ENCODE measurements around the gene RGS19.

Gene RGS19

DNA sequence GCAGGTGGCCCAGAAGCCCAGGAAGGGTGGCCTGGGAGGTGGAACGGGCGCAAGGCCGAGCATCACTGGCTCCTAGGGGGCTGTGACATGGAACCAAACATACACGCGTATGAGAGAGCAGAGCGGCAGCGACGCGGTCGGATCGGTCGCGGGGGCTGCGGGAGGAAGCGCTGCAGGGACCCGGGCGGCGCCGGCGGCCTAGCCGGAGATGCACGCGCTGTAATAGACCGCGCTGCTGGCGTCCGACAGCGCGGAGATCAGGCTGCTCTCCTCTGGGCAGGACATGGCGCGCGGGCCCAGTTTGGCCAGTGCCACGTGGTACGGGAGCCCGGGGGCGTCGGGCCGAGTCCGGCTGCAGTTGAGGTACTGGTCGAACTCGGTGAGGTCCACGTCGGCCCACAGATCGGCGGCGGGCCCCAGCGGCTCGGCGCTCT is 31.3 kb downstream of the RGS19 start:
- no peak for DNase-seq

DNA sequence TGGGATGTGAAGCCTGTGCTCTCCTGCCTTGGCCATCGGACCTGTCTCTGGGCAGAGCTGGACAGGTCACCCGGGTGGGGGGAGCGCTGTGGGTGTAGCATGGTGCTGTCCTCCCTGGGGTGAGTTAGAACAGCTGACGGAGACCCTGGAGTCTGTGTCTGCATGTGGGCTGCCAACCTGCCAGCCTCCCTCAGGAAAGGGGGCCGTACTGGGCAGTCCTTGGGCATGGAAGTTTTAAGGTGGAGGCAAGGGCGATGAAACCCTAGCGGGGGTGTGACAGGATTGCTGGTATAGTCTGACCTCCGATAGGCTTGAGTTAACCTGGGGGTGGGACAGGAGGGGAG is 32.3 kb downstream of the RGS19 start:
- no peak for DNase-seq

DNA sequence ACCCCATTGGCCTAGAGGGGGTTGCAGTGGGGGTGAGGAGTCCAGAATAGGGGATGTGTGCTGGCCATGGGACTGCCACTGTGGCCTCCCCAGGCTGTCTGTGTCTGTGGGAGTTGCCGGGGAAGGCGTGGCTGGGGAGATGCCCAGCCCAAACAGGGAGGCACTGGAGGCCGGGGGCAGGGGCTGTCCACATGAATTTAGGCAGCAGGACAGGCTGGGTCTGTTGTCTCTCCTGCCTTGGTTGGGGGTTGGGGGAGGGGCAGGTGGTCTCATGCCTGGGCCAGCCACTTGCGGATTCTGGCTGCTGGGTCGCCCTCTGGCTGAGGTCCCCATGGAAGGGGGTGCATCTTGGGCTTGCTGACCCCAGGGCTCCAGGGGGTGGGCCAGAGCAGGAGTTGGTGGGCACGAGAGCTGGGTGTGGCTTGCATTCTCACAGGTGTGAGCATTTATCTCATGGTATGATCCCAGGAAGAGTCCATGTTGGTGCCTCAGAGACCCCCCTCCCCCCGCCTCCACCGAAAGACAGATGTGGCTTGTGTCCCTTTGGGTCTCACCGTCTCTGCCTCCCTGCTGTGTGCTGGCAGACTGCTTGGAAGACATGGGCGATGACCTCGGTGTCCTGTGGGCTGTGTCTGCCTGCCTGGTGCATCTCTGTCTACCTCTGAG is 33.8 kb downstream of the RGS19 start:
- no peak for DNase-seq

DNA sequence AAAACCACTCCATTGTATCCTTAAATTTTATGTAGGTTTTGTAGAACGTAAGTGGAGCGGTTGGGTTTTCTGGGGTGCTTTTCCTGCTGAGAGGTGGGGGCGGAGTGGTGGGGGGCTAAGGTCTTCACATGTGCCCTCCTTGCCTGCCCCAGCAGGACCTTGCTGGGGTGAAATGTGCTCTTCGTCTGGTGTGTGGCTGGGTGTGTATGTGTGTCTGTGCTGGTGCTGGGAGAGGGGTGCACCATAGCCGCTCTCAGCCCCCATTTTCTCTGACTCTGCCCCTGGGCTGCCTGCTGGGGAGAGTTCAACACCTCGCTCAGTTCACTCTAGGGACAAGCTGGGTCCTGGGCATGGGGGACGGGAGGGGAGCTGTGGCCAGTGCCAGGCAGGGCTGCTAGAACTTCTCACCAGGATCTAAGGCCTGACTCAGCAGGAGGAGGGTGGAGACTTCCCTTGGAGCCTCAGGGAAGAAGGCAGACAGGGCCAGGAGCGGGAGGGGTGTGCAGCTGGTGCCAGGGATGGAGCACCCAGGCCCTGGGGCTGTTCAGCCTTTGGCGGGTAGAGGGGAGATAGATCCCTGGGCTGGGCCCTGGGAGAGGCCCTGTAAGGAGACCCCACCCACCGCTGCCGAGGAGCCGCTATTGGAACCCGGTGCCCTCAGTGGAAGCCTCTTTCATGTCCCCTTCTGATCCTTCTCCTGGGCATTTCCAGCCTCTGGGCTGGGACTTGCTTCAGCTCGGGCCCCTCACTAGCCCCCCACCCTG is 34.7 kb downstream of the RGS19 start:
- DNase-seq, result peak; percentile 57

DNA sequence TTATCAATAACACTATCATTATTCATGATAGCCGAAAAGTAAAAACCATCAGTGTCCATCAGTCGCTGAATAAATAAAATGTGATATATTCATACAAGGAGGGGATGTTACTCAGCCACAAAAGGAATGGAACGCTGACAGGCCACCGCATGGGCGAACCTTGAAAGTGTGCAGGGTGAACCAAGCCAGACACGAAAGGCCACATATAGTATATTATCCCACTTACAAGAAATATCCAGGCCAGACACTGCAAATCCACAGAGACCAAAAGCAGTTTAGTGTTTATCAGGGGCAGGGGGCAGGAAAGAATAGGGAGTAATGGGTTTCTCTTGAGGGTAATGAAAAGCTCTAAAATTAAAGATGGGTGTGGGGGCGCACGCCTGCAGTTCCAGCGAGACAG is 35.5 kb downstream of the RGS19 start:
- DNase-seq, result no peak

DNA sequence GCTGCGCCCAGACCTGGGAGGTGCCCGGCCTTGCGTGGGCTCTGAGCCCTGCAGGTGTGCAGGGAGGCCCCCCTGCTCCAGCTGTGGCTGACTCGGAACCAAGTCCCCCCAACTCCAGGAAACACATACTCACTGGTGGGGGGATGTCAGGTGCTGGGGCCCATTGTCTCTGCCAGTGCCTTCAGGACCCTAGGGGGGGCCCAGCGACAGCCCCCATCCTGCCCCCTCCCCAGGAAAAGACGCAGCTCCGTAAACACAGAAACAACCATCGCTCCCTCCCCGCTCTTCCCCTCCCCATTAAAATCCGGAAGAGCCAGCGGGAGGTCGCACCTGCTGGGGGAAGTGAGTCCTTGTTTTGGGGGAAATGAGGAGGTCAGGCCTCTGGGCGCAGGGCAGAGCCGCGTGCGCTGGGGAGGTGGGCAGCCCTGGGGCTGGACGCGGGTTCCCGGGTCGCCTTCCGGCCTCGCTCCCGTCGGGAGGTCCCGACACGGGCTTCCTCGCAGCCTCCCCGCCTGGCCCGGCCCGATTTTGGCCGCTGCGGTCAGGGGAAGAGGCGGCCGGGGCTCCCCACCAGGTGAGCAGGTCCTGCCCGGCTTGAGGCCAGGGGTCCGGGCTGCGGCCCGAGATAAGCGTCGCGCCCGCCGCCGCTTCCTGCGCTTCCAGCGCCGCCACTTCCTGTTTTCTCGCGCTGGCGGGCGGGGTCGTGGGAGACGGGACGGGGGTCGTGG is 37.1 kb downstream of the RGS19 start:
- no peak for DNase-seq

DNA sequence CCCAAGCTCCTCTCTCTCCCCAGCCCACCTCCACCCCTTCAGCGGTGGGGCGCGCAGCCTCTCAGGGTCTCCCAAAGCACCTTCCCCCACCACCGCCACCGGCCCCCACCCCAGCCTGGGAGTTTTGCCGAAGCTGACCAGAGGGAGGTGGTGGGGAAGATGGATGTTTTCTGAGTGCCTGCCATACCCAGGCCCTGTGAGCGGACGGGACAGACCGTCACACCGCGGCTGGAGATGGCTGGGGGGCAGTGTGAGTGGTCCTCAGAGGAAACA is 37.6 kb downstream of the RGS19 start:
- DNase-seq, result no peak

DNA sequence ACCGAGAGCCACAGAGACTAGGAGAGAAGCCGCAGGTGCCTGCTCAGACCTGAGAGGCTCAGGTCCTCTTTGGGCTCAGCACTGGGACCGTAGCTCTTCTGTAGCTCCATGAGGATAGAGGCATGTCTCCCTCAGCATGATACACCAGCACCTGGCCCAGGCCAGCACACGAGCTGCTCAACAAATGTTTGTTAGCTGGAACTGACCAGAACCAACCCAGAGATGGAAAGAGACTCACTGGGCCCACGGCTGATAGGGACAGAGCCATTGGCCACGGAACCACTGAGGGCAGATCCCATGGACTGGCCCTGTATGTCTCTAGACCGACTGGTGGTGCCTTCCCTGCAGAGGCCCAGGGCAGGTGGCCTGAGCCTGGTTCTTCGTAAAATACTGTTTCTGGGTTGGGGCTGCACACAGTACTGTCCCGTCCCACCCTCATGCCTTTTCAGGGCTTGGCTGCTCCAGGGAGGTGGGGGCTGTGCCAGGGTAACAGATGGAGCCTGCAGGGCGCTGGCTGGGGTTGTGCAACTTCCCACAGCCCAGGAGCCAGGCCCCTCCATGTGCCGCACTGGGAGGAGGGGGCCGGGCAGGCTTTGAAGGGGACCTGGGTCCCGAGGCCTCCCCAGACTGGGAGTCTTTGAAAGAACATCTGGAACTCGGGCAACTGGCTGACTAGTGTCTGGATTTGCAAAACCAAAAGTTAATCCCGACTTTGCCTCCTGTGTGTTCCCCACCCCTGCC is 38.1 kb downstream of the RGS19 start:
- DNase-seq, result no peak

DNA sequence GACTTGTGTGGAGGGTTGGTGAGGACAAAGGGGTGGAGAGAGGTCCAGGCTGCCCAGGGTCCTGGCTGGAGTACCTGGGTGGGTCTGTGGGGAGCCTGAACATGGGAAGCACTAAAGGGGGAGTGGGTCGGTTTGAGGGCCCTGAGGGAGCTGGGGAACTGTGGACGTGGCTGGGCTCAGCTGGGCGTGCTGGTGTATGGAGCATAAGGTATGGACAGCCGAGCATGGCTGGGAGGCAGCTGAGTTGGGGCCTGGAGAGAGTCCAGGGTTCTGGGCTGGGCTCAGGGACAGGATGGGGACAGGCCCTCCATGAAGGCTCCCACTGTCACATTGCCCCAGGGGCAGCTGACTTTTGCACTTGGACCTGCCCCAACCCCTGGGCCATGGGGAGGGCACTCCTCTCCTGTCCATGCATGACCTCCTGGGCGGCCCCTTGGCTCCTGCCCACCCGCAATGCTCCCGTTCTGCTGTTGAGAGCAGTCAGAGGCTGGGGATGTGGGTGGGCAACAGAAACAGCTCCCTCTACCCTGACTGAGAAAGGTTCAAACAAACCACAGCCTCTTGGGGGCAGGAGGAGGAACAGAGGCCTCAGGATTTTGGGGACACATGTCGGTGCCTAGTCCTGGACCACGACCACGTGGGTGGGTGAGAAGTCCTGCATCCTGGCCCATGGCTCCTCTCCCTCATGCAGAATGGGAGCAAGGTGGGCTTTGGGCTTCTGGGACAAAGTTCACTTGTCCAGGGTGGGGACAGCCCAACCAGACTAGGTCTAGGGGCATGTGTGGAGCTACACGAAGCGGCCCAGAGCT is 38.9 kb downstream of the RGS19 start:
- DNase-seq, result no peak

DNA sequence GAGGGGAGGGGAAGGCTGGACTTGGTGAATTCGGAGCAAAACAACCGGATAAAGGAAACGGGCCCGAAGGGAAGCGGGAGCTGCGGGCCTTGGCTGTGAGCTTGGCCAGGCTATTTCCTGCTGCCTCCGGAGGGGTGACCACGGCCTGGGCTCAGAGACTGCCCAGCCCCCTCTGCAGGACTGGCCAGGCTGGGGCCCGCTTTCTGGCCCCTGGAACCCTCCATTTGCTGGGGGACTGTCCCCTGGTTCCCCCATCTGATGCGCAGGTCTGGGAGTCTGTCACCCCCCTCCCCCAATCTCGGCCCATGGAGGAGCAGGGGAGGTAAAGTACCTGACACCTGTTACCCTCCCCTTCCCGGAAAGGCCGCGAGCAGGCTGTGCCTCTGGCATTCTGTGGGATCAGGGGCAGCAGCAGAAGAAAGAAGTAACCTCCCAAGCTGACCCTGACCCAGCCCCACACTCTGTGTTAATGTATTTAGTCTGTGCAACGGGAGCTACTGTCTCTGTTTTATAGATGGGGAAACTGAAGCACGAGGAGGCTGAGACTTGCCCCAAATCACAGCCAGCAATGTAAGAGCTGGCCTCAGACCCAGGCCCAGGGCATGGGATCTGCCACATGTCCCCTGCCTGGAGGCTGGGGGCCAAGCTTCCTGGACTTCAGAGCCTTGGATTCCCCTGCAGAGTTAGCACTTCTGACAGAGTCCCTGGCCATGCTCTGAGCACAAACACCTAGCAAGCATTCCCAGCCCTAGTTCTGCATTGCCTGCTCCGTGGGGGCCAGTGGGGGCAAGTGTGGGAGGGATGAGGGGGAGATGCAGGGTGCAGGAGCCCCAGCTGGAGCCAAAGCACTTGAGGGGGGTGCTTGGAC is 39.8 kb downstream of the RGS19 start:
- DNase-seq, result no peak

DNA sequence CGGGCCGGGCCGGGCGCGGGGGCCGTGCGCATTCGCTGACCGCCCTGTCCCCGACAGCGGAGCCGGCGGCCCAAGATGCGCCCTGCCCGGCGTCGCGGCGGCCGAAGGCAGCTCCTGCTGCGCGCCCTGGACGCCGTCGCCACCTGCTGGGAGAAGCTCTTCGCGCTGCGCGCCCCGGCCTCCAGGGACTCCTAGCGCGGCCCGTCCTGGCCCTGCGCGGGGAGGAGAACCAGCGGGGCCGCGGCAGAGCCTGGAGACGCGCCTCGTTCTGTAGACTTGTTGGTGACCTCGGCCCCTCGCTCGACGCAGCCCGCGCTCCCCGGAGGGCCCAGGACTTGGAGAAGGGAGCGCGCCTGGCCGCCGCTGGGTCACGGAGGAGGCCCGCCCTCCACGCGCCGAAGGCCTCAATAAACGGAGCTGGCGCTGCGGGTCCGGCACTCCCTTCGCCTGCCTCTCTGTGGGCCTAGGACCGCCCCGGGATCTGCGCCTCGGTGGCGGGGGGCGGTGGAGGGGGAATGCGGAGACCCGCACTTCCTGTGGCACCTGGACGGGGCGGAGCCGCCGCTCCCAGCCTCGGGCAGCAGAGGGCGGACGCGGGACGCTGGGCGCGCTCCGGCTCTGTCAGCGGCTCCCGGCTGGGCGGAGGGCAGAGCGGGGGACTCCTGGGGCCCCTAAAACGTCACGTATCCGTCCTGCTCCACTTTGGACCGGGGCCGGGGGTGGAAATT is 40.6 kb downstream of the RGS19 start:
- peak; percentile 40 for DNase-seq

DNA sequence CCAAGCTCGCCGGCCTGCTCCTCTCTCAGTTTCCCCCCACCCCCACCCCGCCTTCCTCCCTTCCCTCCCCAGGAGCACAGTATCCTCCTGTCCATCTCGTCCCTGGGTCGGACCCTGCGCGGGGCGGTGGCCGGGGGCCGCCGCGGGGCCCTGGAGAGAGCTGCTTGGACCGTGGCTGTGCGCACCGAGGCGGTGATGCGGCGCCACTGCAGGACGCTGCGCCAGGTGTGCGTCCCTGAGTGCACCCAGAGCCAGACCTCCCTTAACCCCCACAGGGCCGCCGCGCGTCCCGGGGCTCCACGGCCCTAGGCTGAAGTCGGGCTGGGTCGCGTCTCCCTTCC is 41.1 kb downstream of the RGS19 start:
- no peak for DNase-seq

DNA sequence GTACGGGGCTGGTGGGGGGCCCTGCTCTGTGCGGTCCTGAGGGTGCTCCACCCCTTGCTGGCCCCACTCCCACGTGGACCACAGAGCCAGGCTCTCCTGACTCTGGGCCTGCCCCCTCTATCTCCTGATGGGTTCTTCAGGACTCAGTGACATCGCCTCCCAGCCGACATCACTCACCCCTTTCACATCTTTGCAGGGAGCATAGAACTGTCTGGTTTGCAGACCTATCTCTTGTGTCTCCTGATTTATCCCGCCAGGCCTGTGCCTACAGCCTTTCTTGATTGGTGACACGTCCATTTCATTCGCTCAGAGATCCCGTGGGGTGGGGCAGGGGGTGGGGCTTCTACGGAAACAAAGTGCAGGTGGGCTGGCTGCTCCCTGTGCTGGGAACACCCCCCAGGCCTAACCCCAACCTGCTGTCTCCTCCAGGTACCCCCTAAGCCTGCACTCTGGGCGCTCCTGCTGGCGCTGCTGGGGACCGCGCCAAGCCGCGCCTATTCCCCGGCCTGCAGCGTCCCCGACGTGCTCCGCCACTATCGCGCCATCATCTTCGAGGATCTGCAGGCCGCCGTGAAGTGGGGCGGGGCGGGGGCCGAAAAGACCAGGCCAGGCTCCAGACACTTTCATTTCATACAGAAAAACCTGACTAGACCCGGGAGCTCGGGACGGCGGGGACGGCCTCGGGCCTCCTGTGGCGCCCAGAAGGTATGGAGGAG is 41.7 kb downstream of the RGS19 start:
- DNase-seq, result no peak

DNA sequence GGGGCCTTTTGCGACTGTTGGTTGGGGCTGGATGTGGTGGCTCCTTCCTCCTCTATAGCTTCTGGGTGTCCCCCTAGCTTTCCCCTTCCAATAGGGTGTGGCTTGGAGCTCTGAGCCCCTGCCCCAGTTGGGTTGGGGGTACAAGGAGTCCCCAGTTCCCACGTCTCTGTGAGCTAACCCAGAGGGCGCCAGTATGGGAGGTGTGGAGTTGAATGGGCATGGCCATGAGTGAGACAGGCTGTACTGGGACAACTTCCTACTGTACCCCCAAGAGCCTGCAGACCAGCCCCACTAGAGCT is 42.2 kb downstream of the RGS19 start:
- no peak for DNase-seq

DNA sequence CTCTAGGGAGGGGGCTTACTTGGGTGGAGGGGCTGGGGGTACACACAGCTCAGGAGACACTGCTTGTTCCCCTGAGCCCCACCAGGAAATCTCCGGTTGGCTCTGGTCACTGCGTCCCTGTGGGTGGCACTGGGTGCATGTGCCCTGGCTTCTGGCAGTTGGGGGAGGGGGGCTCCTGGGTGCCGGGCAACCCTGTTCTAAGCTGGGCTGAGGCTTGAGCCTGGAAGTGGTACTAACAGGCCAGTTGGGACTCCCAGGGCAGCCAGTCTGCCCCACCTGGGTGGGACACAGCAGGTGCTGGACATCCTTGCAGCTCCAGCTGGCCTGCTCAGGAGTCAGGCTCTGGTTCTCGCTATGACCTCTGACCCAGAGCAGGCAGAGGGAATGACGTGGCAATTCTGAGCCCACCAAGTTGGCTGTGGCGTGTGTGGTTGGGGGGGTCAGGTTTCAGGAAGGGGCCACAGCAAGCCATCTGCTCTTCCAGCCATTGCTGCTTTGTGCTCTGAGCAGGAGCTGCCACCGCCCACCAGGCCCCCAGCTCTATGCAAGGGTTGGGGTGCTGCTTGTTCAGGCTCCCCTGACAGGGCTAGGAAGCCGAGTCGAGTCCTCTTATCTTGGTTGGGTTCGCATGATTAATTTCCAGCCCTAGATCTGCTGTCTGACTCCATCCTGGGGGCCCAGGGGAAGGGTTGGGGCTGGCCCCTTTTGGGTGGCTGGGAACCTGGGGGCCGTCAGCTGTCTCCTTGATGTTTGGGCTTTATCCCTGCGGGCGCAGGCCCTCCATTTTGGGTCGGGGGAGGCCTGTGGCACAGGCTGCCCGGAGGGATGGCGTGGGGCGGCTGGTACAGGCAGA is 42.7 kb downstream of the RGS19 start:
- DNase-seq, result no peak

DNA sequence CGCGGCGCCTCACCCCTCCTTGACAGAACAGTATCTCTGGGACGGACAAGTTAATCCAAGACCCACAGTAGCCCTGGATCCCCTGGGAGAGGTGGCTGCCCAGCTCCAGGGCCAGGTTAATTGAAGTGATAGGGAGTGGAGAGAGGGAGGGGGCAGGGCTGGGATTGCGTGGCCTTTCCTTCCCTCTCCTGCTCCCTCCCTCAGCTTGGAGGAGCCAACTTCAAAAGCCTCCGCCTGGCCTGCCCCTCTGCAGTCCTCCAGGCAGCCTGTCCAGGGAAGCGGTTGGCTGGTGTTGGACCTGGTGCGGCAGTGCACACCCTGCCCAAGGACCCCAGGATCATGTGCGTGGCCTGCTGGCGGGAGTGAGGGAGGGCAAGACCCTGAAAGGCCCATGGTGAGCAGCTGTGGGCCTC is 43.4 kb downstream of the RGS19 start, which contains the start of gene C20orf204:
Gene C20orf204, plus strand, starts transcription at position 250 of the 413 bp plus-strand sequence. Its CDS starts 142 bp downstream, at position 392.
- DNase-seq, result no peak

DNA sequence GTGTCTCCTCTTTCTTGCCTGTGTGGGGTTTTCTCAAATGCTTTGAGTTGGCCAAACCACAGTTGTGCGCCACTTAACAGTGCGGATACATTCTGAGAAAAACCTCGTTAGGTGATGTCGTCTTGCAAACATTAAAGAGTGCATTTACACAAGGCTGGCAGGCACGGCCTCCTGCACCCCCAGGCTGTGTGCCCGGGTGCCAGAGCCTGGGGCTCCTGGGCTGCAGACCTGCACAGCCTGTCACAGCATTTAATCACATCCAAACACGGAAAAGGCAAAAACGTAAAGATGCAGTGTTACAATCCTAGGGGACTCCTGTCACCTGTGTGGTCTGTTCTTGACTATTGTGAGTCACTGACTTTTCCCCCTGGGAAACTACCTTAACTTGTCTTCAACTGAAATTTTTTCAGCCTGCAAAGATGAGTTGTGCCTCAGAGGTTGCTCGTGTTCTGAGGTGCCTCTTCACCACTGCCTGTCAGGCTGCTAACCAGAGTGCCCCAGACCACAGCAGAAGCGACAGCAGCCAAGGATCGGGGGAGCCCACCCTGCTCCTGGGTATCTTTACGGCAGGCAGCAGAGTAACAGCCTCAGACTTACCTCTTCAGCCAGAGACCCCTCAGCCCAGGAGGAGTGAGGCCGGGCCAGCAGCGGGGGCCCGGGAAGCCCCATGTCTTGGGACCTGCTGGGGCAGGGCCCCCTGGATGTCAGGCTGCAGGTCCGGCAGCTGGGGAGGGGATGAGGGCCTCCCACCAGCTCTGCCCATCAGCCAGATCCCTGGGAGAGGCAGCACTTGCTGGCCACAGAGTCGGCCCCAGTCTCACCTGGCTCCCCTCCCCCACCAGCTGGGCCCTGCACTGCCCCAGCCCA is 44.0 kb downstream of the RGS19 start:
- no peak for DNase-seq

DNA sequence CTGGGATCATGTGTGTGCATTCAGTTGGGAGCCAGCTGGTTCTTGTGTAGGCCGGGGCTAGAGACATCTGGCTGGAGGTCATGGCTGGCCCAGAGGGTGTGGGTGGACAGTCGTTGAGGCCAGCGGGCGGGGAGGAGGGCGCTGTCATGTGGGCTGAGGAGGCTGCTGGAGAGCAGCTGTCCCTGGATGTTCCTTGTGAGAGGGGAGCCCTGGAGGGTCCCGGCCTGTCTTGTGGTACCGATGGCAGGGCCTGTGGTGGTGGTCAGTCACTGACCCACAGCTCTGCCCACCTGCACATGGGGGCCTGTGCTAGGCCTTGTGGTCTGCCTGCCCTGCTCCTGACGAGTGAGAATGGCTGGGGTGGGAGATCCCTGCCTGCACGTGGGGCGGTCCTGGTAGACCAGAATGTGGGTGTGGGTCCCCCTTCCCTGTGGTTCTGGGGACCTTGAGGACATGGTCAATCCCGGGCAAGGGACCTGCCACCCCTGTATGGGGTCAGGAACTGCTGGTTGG is 45.3 kb downstream of the RGS19 start:
- no peak for DNase-seq

All from fibroblast of skin of scalp (primary cell).